NT2/D1 (cell line): ENCODE results near the gene ZNF320.
"Not testable (repeated sequence)": the region's sequence is repeated elsewhere in the genome, so short reads cannot be mapped to it uniquely, and the experiment has no call there.

Experiments used
- SUZ12 ChIP-seq: IDR thresholded peaks from 2 replicates; pipeline ENCODE4 v1.6.1; 2011; ENCODE audit not compliant: insufficient read length, insufficient read depth; ENCODE audit errors: extremely low read depth
- YY1 ChIP-seq: IDR thresholded peaks from 2 replicates; pipeline ENCODE4 v1.6.1; 2011; ENCODE audit not compliant: insufficient read length, insufficient read depth
- ZNF274 ChIP-seq: IDR thresholded peaks from 2 replicates; pipeline ENCODE4 v1.6.1; 2011; ENCODE audit warnings: mild to moderate bottlenecking, low read depth, low read length

DNA sequence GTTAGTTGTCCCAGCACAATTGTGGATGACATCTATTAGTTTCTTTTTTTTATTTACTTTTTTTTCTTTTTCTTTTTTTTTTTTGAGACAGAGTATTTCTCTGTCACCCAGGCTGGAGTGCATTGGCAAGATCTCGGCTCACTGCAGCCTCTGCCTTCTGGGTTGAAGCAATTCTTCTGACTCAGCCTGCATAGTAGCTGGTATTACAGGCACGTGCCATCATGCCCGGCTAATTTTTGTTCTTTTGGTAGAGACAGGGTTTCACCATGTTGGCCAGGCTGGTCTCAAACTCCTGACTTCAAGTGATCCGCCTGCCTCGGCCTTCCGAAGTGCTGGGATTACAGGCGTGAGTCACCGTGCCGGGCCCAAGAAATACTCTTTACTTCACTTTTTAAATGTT is 27.2 kb upstream of the ZNF320 start:
- TF ChIP-seq YY1, SUZ12, ZNF274: not testable (repeated sequence)
